ENCODE measurements around the gene SHANK1. TPM values are rescaled to one million over a fixed set of nuclear protein-coding genes. Genes with fewer than 3 reads are reported as not detected.

The SHANK1 gene
- total and polyA plus RNA-seq, 2 donors (not counting 3 experiments of a cell fraction or from before 2014, with no cell fraction given) = 0.66 to 1.9 TPM

DNA sequence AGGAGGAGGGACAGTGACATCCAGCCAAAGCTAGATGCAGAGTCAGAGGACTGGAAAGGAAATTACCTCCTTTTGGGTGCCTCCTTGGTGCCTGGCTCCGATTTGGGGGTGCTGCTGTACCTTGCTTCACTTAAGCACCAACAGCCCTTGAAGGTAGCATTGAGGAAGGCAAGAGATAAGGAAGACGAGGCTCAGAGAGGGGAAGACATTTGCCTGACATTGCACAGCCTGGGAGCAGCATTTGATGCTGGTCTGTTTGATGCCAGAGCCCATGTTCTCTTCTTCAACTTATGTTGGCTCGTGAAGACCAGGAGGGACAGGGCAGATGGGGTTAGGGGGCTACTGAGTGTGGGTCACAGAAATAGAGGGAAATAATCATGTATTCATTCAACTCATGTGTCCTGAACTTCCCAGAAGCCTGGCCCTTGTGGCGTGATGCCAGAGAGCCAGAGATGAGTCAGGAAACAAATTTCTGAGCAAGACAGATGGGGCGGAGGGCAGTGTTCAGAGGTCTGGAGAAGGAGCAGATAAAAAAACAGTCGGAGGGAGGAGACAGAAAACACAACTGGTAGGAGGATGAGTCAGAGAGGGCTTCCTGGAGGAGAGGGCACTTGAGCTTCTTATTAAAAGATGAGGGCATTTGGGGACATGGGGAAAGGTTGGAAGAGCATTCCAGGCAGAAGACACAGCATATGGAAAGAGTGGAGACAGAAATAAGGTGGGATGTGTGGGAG lies 73.4 kb downstream of the SHANK1 start:
- TF ChIP-seq JUN (IDR thresholded peaks at IDR 0.05; ENCODE audit: borderline replicate concordance, insufficient read depth, insufficient read length, low read depth) (no peak), FOS (IDR thresholded peaks at IDR 0.05; ENCODE audit: borderline replicate concordance, insufficient read depth, low read length) (peak; percentile 44)
- H3K79me2 ChIP-seq (ENCODE audit: control insufficient read depth, insufficient read depth, low read length) = no peaks in the 10 kb centered on the region
- H3K9me1 ChIP-seq (replicated peaks; ENCODE audit: control insufficient read depth, extremely low read depth, insufficient read depth, low read length) = no peaks in the 10 kb centered on the region
- no peak overlapping the region for H3K4me3 ChIP-seq (replicated peaks in 1 of 3; ENCODE audit: insufficient read depth in 1 of 3, low read depth in 1 of 3, low read length in 3 of 3)
- H4K20me1 ChIP-seq (replicated peaks; ENCODE audit: control insufficient read depth, extremely low read depth, insufficient read depth, low read length) = no peaks in the 10 kb centered on the region
- no peaks in the 10 kb centered on the region for H3K27me3 ChIP-seq (ENCODE audit: control insufficient read depth in 2 of 2, insufficient read depth in 2 of 2, low read length in 2 of 2)
- intact Hi-C loops (cut with micrococcal nuclease) (no loop called here), dilution Hi-C loops (cut with MboI; ENCODE audit: extremely low pct_ligation_motif_present, low sequenced_read_pairs) (no loop called here)
- H3K27ac ChIP-seq (ENCODE audit: insufficient read depth, low read depth, low read length) = no peak overlapping the region
- no peak for FAIRE-seq
- no peaks in the 10 kb centered on the region for H3K4me1 ChIP-seq (ENCODE audit: control insufficient read depth, extremely low read depth, insufficient read depth, low read length)
- H3K9me3 ChIP-seq (replicated peaks; ENCODE audit: control insufficient read depth, insufficient read depth, low read length) = no peaks in the 10 kb centered on the region
- no peaks in the 10 kb centered on the region for H3K36me3 ChIP-seq (ENCODE audit: control insufficient read depth in 2 of 2, extremely low read depth in 1 of 2, insufficient read depth in 2 of 2, low read length in 2 of 2)
- no peak overlapping the region for H2AFZ ChIP-seq (ENCODE audit: low read depth, low read length)
- no peak overlapping the region for H3K4me2 ChIP-seq (ENCODE audit: insufficient read depth, low read length)
- ChIA-PET POLR2A (no interaction called here), CTCF (interaction anchor here (1.2 kb wide), 1 partner anchor 23 kb away, joined by 4 read pairs; no protein-coding TSS in a partner anchor)
- BruUV-seq (replicated peaks) = no TSS peak
- no peak overlapping the region for H3K9ac ChIP-seq (replicated peaks; ENCODE audit: extremely low read depth, insufficient read depth, low read length)
- no peak for DNase-seq (ENCODE audit: low read depth, low spot score)

DNA sequence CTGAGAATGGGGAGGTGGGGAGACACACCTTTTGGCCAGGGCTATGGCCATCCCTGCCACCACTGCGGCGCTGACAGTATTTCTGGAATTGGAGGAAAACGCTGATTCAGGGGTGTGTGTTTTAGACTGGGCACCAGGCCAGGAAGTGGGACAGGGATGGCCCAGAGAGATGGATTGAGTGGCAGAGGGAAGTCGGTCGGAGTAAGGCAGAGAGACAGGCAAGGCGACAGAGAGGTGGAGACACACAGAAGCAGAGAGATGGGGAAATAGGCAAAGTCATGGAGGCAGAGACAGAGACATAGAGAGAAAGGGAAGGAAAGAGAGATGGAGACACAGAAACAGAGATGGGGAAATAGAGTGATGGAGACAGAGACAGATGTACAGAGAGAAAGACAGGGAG lies 74.5 kb downstream of the SHANK1 start:
- BruUV-seq (replicated peaks) = no TSS peak
- Histone ChIP-seq H3K9me3 (replicated peaks; ENCODE audit: control insufficient read depth, insufficient read depth, low read length) (no peaks in the 10 kb centered on the region), H4K20me1 (replicated peaks; ENCODE audit: control insufficient read depth, extremely low read depth, insufficient read depth, low read length) (no peaks in the 10 kb centered on the region), H3K4me3 (replicated peaks in 1 of 3; ENCODE audit: insufficient read depth in 1 of 3, low read depth in 1 of 3, low read length in 3 of 3) (no peak overlapping the region), H3K9me1 (replicated peaks; ENCODE audit: control insufficient read depth, extremely low read depth, insufficient read depth, low read length) (no peaks in the 10 kb centered on the region), H3K4me1 (ENCODE audit: control insufficient read depth, extremely low read depth, insufficient read depth, low read length) (no peaks in the 10 kb centered on the region), H3K27ac (ENCODE audit: insufficient read depth, low read depth, low read length) (no peak overlapping the region), H3K36me3 (ENCODE audit: control insufficient read depth in 2 of 2, extremely low read depth in 1 of 2, insufficient read depth in 2 of 2, low read length in 2 of 2) (no peaks in the 10 kb centered on the region), H3K27me3 (ENCODE audit: control insufficient read depth in 2 of 2, insufficient read depth in 2 of 2, low read length in 2 of 2) (peaks cover 2% of the 10 kb centered on the region in 2 experiments), H3K9ac (replicated peaks; ENCODE audit: extremely low read depth, insufficient read depth, low read length) (no peak overlapping the region), H3K4me2 (ENCODE audit: insufficient read depth, low read length) (no peak overlapping the region), H2AFZ (ENCODE audit: low read depth, low read length) (no peak overlapping the region), H3K79me2 (ENCODE audit: control insufficient read depth, insufficient read depth, low read length) (no peaks in the 10 kb centered on the region)
- intact Hi-C loops (cut with micrococcal nuclease) = no loop called here
- TF ChIP-seq, protein P1, sequence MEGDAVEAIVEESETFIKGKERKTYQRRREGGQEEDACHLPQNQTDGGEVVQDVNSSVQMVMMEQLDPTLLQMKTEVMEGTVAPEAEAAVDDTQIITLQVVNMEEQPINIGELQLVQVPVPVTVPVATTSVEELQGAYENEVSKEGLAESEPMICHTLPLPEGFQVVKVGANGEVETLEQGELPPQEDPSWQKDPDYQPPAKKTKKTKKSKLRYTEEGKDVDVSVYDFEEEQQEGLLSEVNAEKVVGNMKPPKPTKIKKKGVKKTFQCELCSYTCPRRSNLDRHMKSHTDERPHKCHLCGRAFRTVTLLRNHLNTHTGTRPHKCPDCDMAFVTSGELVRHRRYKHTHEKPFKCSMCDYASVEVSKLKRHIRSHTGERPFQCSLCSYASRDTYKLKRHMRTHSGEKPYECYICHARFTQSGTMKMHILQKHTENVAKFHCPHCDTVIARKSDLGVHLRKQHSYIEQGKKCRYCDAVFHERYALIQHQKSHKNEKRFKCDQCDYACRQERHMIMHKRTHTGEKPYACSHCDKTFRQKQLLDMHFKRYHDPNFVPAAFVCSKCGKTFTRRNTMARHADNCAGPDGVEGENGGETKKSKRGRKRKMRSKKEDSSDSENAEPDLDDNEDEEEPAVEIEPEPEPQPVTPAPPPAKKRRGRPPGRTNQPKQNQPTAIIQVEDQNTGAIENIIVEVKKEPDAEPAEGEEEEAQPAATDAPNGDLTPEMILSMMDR (IDR thresholded peaks at IDR 0.05; ENCODE audit: extremely low read depth in 1 of 2, insufficient read depth in 1 of 2, low read depth in 1 of 2, low read length in 2 of 2) = no peak
- no peak for TF ChIP-seq GATA2 (IDR thresholded peaks at IDR 0.05; ENCODE audit: insufficient read depth, insufficient read length, low read depth, low read length)
- no peak for FAIRE-seq
- dilution Hi-C loops (cut with MboI; ENCODE audit: extremely low pct_ligation_motif_present, low sequenced_read_pairs) = no loop called here
- CTCF ChIA-PET = no interaction called here
- DNase-seq (ENCODE audit: low read depth, low spot score) = no peak
- POLR2A ChIA-PET = no interaction called here

Measured in endothelial cell of umbilical vein (primary cell).